Caco-2 (cell line): ENCODE data around the gene KRAS. TPM values are rescaled to one million over a fixed set of nuclear protein-coding genes. Genes with fewer than 3 reads are reported as not detected.
A peak's percentile ranks its signal among the peaks of the same experiment; 100 is the strongest.

Source experiments
- BruUV-seq: library from RNA; stranded (reverse); fragments of 400-500 nt; replicated peaks from 2 replicates; lab custom pipeline; 2021; lab: Mats Ljungman, UMichigan
- CTCF ChIA-PET: fragments of 300-600 bp; sonication (Branson Sonifier 250); formaldehyde crosslinking; loops from one replicate; lab custom pipeline; 2022; ENCODE audit warnings: antibody characterized with exemption; lab: Charles Lee
- POLR2A ChIA-PET: fragments of 300-600 bp; sonication (Branson Sonifier 250); formaldehyde crosslinking; loops from one replicate; lab custom pipeline; 2022; ENCODE audit warnings: antibody characterized with exemption; lab: Charles Lee
- DNase-seq, 2 experiments: peaks; one replicate each; pipeline versions ENCODE4 v3.0.0 to v3.0.0-alpha.2; 2020 to 2022
- H3K27me3 ChIP-seq: replicated peaks from 2 replicates; pipeline ENCODE4 v1.6.0; 2011; ENCODE audit warnings: low read length; ENCODE audit not compliant: control insufficient read depth, insufficient read depth
- H3K36me3 ChIP-seq: 2 replicates; pipeline ENCODE4 v1.5.1; 2011; ENCODE audit warnings: low read length; ENCODE audit not compliant: control insufficient read depth, insufficient read depth
- H3K4me1 ChIP-seq: fragments of 250-450 bp; sonication (Bioruptor Pico); 2 replicates; pipeline ENCODE4 v1.5.1; 2020; ENCODE audit warnings: mild to moderate bottlenecking
- H3K4me3 ChIP-seq: 2 replicates; pipeline ENCODE4 v1.5.1; 2011; ENCODE audit warnings: low read depth, mild to moderate bottlenecking, control low read depth, low read length
- H3K9me3 ChIP-seq: fragments of 250-450 bp; sonication (Bioruptor Pico); 2 replicates; pipeline ENCODE4 v1.5.1; 2020; ENCODE audit warnings: mild to moderate bottlenecking, moderate library complexity
- H3K27ac Mint-ChIP-seq: one replicate; pipeline ENCODE4 v1.8.0; 2022; ENCODE audit warnings: mixed read lengths; ENCODE audit not compliant: unreplicated experiment
- H3K27me3 Mint-ChIP-seq: one replicate; pipeline ENCODE4 v1.8.0; 2022; ENCODE audit warnings: mixed read lengths; ENCODE audit not compliant: insufficient read depth, unreplicated experiment
- H3K36me3 Mint-ChIP-seq: one replicate; pipeline ENCODE4 v1.8.0; 2022; ENCODE audit warnings: mild to moderate bottlenecking, mixed read lengths; ENCODE audit not compliant: insufficient read depth, unreplicated experiment
- H3K4me1 Mint-ChIP-seq: one replicate; pipeline ENCODE4 v1.8.0; 2022; ENCODE audit warnings: low read depth, mixed read lengths; ENCODE audit not compliant: unreplicated experiment
- H3K4me3 Mint-ChIP-seq: one replicate; pipeline ENCODE4 v1.8.0; 2022; ENCODE audit warnings: mild to moderate bottlenecking, moderate library complexity, mixed read lengths; ENCODE audit not compliant: unreplicated experiment
- H3K9me3 Mint-ChIP-seq: one replicate; pipeline ENCODE4 v1.8.0; 2022; ENCODE audit warnings: mixed read lengths; ENCODE audit not compliant: unreplicated experiment
- intact Hi-C: fragments of 100-400 bp; cut with micrococcal nuclease; formaldehyde crosslinking; loops from one replicate; pipeline ENCODE4 v1.10.0; 2022; ENCODE audit not compliant: unreplicated experiment
- total RNA-seq: library from RNA; stranded (reverse); gene quantifications from 2 replicates; pipeline ENCODE4 v1.2.3, GENCODE V29; 2022
- TF ChIP-seq, protein P1 (sequence below), 2 experiments: fragments of 200-600 bp in 1 of 2; IDR thresholded peaks; 1 replicate in 1 of 2; 2 replicates in 1 of 2; pipeline versions ENCODE4 v1.5.1 to v1.8.0; 2011 to 2022; ENCODE audit warnings: antibody characterized with exemption in 1 of 2, control low read depth in 1 of 2, inconsistent platforms in 1 of 2, low read depth in 1 of 2, low read length in 1 of 2, mild to moderate bottlenecking in 1 of 2, moderate library complexity in 1 of 2; ENCODE audit not compliant: insufficient read depth in 1 of 2, severe bottlenecking in 1 of 2, unreplicated experiment in 1 of 2

KRAS gene
- total RNA-seq, 1 experiment from 2014 or later = 179 TPM

DNA sequence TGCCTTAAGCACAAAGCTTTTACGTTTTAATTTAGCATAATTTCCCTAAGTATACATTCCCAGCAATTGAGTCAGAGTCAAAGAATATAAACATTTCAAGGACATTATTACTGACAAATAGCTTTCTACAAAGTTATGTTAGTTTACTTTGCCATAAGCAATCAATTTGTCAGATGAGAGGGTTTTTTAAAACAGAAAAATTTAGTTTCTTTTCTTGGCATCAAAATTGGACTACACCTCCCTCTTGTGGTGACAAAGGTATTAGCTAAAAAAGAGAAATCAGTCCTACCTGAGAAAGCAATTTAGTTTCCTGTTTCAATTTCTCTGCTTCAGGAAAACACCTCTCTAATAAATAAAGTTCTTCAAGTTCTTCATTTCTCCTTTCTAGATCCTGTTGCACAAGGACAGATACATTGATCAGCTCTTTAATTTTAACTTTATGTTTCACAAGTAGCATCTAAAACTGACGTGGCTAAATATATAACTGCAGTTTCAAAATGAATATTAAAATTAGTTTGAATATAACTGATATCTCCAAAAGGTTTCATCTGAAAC, 95.6 kb downstream of the KRAS start:
- Histone ChIP-seq H3K36me3 (no peaks in the 10 kb centered on the region), H3K9me3 (peaks cover 3% of the 10 kb centered on the region; the same call in 1 of the 2 replicates), H3K4me1 (no peaks in the 10 kb centered on the region), H3K4me3 (no peak overlapping the region), H3K27me3 (no peaks in the 10 kb centered on the region)
- Mint-ChIP-seq H3K4me1 (peaks cover 6% of the 10 kb centered on the region), H3K27me3 (no peaks in the 10 kb centered on the region), H3K36me3 (no peaks in the 10 kb centered on the region), H3K4me3 (no peak overlapping the region), H3K27ac (no peak overlapping the region), H3K9me3 (no peaks in the 10 kb centered on the region)
- ChIA-PET CTCF (interaction anchor here (0.6 to 1.9 kb wide), 8 partner anchors 8 to 168 kb away, joined by 3 to 6 read pairs (median 4); partner anchors contain the start of genes DNAI7 and ETFRF1), POLR2A (interaction anchor here (1.0 kb wide), 1 partner anchor 40 kb away, joined by 5 read pairs; the partner anchor contains the start of genes DNAI7 and ETFRF1)
- TF ChIP-seq, protein P1, sequence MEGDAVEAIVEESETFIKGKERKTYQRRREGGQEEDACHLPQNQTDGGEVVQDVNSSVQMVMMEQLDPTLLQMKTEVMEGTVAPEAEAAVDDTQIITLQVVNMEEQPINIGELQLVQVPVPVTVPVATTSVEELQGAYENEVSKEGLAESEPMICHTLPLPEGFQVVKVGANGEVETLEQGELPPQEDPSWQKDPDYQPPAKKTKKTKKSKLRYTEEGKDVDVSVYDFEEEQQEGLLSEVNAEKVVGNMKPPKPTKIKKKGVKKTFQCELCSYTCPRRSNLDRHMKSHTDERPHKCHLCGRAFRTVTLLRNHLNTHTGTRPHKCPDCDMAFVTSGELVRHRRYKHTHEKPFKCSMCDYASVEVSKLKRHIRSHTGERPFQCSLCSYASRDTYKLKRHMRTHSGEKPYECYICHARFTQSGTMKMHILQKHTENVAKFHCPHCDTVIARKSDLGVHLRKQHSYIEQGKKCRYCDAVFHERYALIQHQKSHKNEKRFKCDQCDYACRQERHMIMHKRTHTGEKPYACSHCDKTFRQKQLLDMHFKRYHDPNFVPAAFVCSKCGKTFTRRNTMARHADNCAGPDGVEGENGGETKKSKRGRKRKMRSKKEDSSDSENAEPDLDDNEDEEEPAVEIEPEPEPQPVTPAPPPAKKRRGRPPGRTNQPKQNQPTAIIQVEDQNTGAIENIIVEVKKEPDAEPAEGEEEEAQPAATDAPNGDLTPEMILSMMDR (IDR thresholded peaks at IDR 0.05; ENCODE audit: insufficient read depth in 1 of 2, low read depth in 1 of 2, low read length in 1 of 2, severe bottlenecking in 1 of 2, unreplicated experiment in 1 of 2) = peak; percentile 83 to 92
- no TSS peak for BruUV-seq
- DNase-seq = peak in 1 of 2 experiments; percentile 50
- intact Hi-C loops = loop anchor here (1.0 kb wide), 4 partner anchors 25 to 232 kb away; no protein-coding TSS in a partner anchor

Other genes with a start within 250 kb of the KRAS start
- 0.66 and 0.67 TPM in 2 replicates for gene DNAI7, start 55.8 kb downstream of the KRAS start, total RNA-seq
- 9.5 and 10.2 TPM in 2 replicates for gene ETFRF1, start 55.7 kb downstream of the KRAS start, total RNA-seq